ENCODE measurements around the gene HACD2.
A peak's percentile ranks its signal among the peaks of the same experiment; 100 is the strongest.

HACD2 gene

GRCh38 chr3:123552095-123552714, 32.6 kb downstream of the HACD2 start:
- in situ Hi-C loops (cut with MboI; ENCODE audit: low pct_unique_long_range_greater_than_20kb, low sequenced_read_pairs, unreplicated experiment): loop anchor here (25.0 kb wide), 1 partner anchor 215 kb away; no protein-coding TSS in a partner anchor
- peak; percentile 65 for TF ChIP-seq CTCF (IDR thresholded peaks at IDR 0.05; ENCODE audit: extremely low read depth, insufficient read depth, missing control alignments)
- DNase-seq (ENCODE audit: low spot score): peak; percentile 24

DNA sequence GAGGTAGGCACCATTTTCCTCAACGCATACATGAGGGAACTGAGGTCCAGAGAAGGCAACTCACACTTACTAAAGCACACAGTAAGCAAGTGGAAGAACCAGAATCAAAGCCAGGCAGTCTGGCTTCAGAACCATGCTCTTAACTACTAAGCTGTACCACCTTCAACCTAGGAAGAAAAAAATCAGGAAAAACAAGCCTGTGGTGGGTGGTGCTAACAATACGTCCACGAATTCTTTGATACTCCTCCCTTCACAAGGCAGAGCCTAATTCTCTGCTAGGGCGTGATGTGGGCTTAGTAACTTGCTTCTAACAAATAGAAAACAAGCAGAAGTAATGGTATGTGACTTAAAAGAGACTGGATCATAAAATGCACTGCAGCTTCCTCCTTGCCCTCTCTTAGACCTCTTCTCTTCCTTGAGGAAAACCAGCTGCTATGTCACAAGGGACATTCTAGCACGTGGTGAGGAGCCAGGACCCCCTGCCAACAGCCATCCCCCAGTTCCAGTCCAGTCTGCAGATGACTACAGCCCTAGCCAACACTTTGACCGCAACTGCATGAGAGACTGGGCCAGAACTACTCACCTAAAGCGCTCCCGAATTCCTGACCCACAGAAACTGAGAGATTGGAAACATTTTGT, 36.9 kb downstream of the HACD2 start:
- TF ChIP-seq CTCF (IDR thresholded peaks at IDR 0.05; ENCODE audit: extremely low read depth, insufficient read depth, missing control alignments): no peak
- in situ Hi-C loops (cut with MboI; ENCODE audit: low pct_unique_long_range_greater_than_20kb, low sequenced_read_pairs, unreplicated experiment): no loop called here

GRCh38 chr3:123546133-123546755, 38.6 kb downstream of the HACD2 start:
- in situ Hi-C loops (cut with MboI; ENCODE audit: low pct_unique_long_range_greater_than_20kb, low sequenced_read_pairs, unreplicated experiment): no loop called here
- DNase-seq (ENCODE audit: low spot score): no peak

More for the DNA sequence above, 36.9 kb downstream of the HACD2 start:
- DNase-seq (ENCODE audit: low spot score): no peak

GRCh38 chr3:123543950-123544349, 40.9 kb downstream of the HACD2 start:
- TF ChIP-seq CTCF (IDR thresholded peaks at IDR 0.05; ENCODE audit: extremely low read depth, insufficient read depth, missing control alignments): no peak
- DNase-seq (ENCODE audit: low spot score): no peak
- in situ Hi-C loops (cut with MboI; ENCODE audit: low pct_unique_long_range_greater_than_20kb, low sequenced_read_pairs, unreplicated experiment): no loop called here

More at GRCh38 chr3:123546133-123546755, 38.6 kb downstream of the HACD2 start:
- no peak for TF ChIP-seq CTCF (IDR thresholded peaks at IDR 0.05; ENCODE audit: extremely low read depth, insufficient read depth, missing control alignments)

- in situ Hi-C loops (cut with MboI; ENCODE audit: low pct_unique_long_range_greater_than_20kb, low sequenced_read_pairs, unreplicated experiment): no loop called here
- TF ChIP-seq CTCF (IDR thresholded peaks at IDR 0.05; ENCODE audit: extremely low read depth, insufficient read depth, missing control alignments): no peak
- no peak for DNase-seq (ENCODE audit: low spot score)
Measured at GRCh38 chr3:123540285-123540684, 44.6 kb downstream of the HACD2 start.

DNA sequence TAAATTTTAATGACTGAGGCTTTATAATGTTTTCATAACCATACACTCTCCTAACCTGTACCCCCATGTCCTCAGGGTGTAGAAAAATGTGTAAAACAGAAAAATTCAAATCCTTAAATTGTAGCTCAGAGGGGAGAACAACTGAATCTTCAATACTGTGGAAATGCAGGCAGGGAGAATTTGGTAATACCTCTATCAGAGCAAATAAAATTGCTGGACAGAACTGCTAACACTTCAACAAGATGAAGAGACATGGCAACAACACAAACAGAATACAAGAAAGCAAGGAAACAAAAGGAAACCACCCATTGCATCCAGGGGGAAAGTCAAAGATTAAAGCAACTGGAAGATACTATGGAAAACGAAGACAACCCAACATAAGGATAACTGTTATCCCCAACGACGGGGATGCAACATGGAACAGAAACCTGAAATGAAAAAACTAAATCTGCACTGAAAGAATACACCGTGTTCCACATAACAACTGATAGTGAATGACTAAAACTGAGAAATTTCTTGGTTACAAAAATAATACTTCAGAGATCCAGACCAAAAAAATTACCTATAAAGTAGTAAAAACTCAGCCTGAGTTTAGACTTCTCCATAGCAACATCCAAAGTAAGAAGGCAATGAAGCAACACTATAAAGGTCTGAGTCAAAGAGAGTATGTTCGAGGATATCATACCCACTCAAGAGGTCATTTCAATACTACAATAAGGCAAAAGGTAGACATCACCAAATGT, 48.5 kb downstream of the HACD2 start:
- TF ChIP-seq CTCF (IDR thresholded peaks at IDR 0.05; ENCODE audit: extremely low read depth, insufficient read depth, missing control alignments): no peak
- in situ Hi-C loops (cut with MboI; ENCODE audit: low pct_unique_long_range_greater_than_20kb, low sequenced_read_pairs, unreplicated experiment): no loop called here
- peak; percentile 52 for DNase-seq (ENCODE audit: low spot score)

Data from GM13977 (cell line).